H1 (cell line): ENCODE results near the gene DAPK3. TPM values are rescaled to one million over a fixed set of nuclear protein-coding genes. Genes with fewer than 3 reads are reported as not detected.
"Not testable (repeated sequence)": the region's sequence is repeated elsewhere in the genome, so short reads cannot be mapped to it uniquely, and the experiment has no call there.

ENCODE experiments used
- CTCF ChIA-PET: fragments of 300-600 bp; sonication (Branson Sonifier 250); formaldehyde crosslinking; loops from one replicate; lab custom pipeline; 2021; ENCODE audit not compliant: partially characterized antibody; lab: Charles Lee
- POLR2A ChIA-PET: fragments of 300-600 bp; sonication (Branson Sonifier 250); formaldehyde crosslinking; loops from one replicate; lab custom pipeline; 2021; ENCODE audit warnings: inconsistent platforms; ENCODE audit not compliant: partially characterized antibody; lab: Charles Lee
- DNase-seq, 2 experiments: peaks; one replicate each; pipeline versions ENCODE4 v3.0.0 to v3.0.0-alpha.2; 2010 to 2022; ENCODE audit warnings: low spot score in 2 of 2, low read depth in 1 of 2, mixed read lengths in 1 of 2
- FAIRE-seq: peaks from 2 replicates; lab custom pipeline; 2011; peaks lifted over from hg19 to GRCh38; lab: Jason Lieb, UNC
- H2AFZ ChIP-seq: 2 replicates; pipeline ENCODE4 v1.8.1; 2012; ENCODE audit warnings: low read length, inconsistent platforms
- H2AK5ac ChIP-seq: 2 replicates; pipeline ENCODE4 v1.6.1; 2013; ENCODE audit warnings: low read depth, low read length
- H2BK120ac ChIP-seq: replicated peaks from 2 replicates; pipeline ENCODE3; 2013; ENCODE audit warnings: low read depth, low read length, inconsistent platforms
- H2BK12ac ChIP-seq: 2 replicates; pipeline ENCODE4 v1.6.1; 2013; ENCODE audit warnings: low read depth, low read length
- H2BK15ac ChIP-seq: 2 replicates; pipeline ENCODE4 v1.6.1; 2013; ENCODE audit warnings: low read length
- H2BK20ac ChIP-seq: 2 replicates; pipeline ENCODE4 v1.6.1; 2013; ENCODE audit warnings: low read length
- H2BK5ac ChIP-seq: 2 replicates; pipeline ENCODE4 v1.6.1; 2013; ENCODE audit warnings: low read depth, low read length
- H3K14ac ChIP-seq: 2 replicates; pipeline ENCODE4 v1.6.1; 2013; ENCODE audit warnings: inconsistent platforms; ENCODE audit not compliant: insufficient read length
- H3K18ac ChIP-seq: 2 replicates; pipeline ENCODE4 v1.6.1; 2013; ENCODE audit warnings: low read length; ENCODE audit errors: extremely low read depth
- H3K23ac ChIP-seq: 2 replicates; pipeline ENCODE4 v1.6.1; 2013; ENCODE audit warnings: inconsistent platforms; ENCODE audit not compliant: insufficient read length
- H3K23me2 ChIP-seq: 2 replicates; pipeline ENCODE4 v1.6.1; 2013; ENCODE audit warnings: low read depth, low read length
- H3K27ac ChIP-seq: 2 replicates; pipeline ENCODE4 v1.6.1; 2011; ENCODE audit warnings: low read depth, low read length, inconsistent platforms
- H3K27me3 ChIP-seq, 4 experiments: replicated peaks in 1 of 4; 1 replicate in 1 of 4; 2 replicates in 3 of 4; pipeline versions ENCODE4 v1.6.1 to v1.8.1; 2011 to 2013; ENCODE audit warnings: low read length in 3 of 4, mild to moderate bottlenecking in 3 of 4, inconsistent platforms in 2 of 4, mixed read lengths in 2 of 4, moderate library complexity in 1 of 4; ENCODE audit not compliant: control insufficient read depth in 3 of 4, insufficient read depth in 3 of 4; ENCODE audit errors: extremely low read depth in 1 of 4
- H3K36me3 ChIP-seq, 4 experiments: 2 replicates each; pipeline versions ENCODE4 v1.6.1 to v1.8.1; 2011 to 2013; ENCODE audit warnings: mild to moderate bottlenecking in 4 of 4, low read length in 3 of 4, moderate library complexity in 2 of 4, control low read depth in 1 of 4, inconsistent platforms in 1 of 4; ENCODE audit not compliant: insufficient read depth in 4 of 4, control insufficient read depth in 2 of 4
- H3K4ac ChIP-seq: replicated peaks from 2 replicates; pipeline ENCODE3; 2013; ENCODE audit warnings: low read length, low read depth, mixed read lengths, inconsistent platforms; ENCODE audit not compliant: insufficient read length
- H3K4me1 ChIP-seq, 4 experiments: replicated peaks in 1 of 4; 1 replicate in 1 of 4; 2 replicates in 3 of 4; pipeline versions ENCODE4 v1.6.1 to v1.8.1; 2011 to 2013; ENCODE audit warnings: low read length in 3 of 4, inconsistent platforms in 2 of 4, mixed read lengths in 1 of 4; ENCODE audit not compliant: insufficient read depth in 4 of 4, control insufficient read depth in 3 of 4
- H3K4me2 ChIP-seq, 2 experiments: 2 replicates each; pipeline versions ENCODE4 v1.6.1 to v1.8.1; 2011 to 2013; ENCODE audit warnings: low read depth in 2 of 2, low read length in 2 of 2, control low read depth in 1 of 2, inconsistent platforms in 1 of 2, mild to moderate bottlenecking in 1 of 2; ENCODE audit not compliant: insufficient read depth in 1 of 2
- H3K4me3 ChIP-seq, 4 experiments: fragments of 200-600, 300-600 bp in 1 of 4; sonication (generic), shearing (Covaris generic), sonication (Bioruptor Twin) in 1 of 4; 2 replicates each; pipeline versions ENCODE4 v1.5.1 to v1.8.1; 2011 to 2016; ENCODE audit warnings: low read length in 4 of 4, low read depth in 3 of 4, control low read depth in 2 of 4, inconsistent platforms in 2 of 4, mild to moderate bottlenecking in 2 of 4, mixed read lengths in 1 of 4, moderate library complexity in 1 of 4; ENCODE audit not compliant: insufficient read depth in 2 of 4; ENCODE audit errors: extremely low read depth in 1 of 4
- H3K56ac ChIP-seq: replicated peaks from 2 replicates; pipeline ENCODE3; 2013; ENCODE audit warnings: low read depth, mild to moderate bottlenecking, mixed read lengths, low read length, inconsistent platforms; ENCODE audit not compliant: insufficient read length
- H3K79me1 ChIP-seq: 2 replicates; pipeline ENCODE4 v1.6.1; 2013; ENCODE audit warnings: low read depth, low read length, control low read depth
- H3K79me2 ChIP-seq, 2 experiments: 2 replicates each; pipeline versions ENCODE4 v1.6.1 to v1.8.1; 2012 to 2013; ENCODE audit warnings: low read length in 2 of 2, mild to moderate bottlenecking in 2 of 2, inconsistent platforms in 1 of 2; ENCODE audit not compliant: insufficient read depth in 2 of 2, control insufficient read depth in 1 of 2
- H3K9ac ChIP-seq, 4 experiments: replicated peaks in 1 of 4; 1 replicate in 1 of 4; 2 replicates in 3 of 4; pipeline versions ENCODE4 v1.6.1 to v1.8.1; 2011 to 2013; ENCODE audit warnings: low read depth in 3 of 4, low read length in 3 of 4, control low read depth in 2 of 4, mild to moderate bottlenecking in 2 of 4, moderate library complexity in 2 of 4, inconsistent platforms in 1 of 4; ENCODE audit errors: extremely low read depth in 1 of 4
- H3K9me3 ChIP-seq, 2 experiments: 2 replicates each; pipeline versions ENCODE4 v1.6.1 to v1.8.1; 2012 to 2013; ENCODE audit warnings: mild to moderate bottlenecking in 2 of 2, moderate library complexity in 2 of 2, control low read depth in 1 of 2, inconsistent platforms in 1 of 2, low read depth in 1 of 2, low read length in 1 of 2, mixed read lengths in 1 of 2; ENCODE audit not compliant: insufficient read depth in 2 of 2
- H4K20me1 ChIP-seq, 2 experiments: replicated peaks in 1 of 2; 2 replicates each; pipeline versions ENCODE3 to v1.8.1; 2011 to 2013; ENCODE audit warnings: inconsistent platforms in 2 of 2, low read length in 2 of 2, mild to moderate bottlenecking in 1 of 2; ENCODE audit not compliant: insufficient read depth in 2 of 2, control insufficient read depth in 1 of 2
- H4K5ac ChIP-seq: 2 replicates; pipeline ENCODE4 v1.6.1; 2013; ENCODE audit warnings: low read length, low read depth, mixed read lengths, inconsistent platforms; ENCODE audit not compliant: insufficient read length
- H4K8ac ChIP-seq: 2 replicates; pipeline ENCODE4 v1.8.0; 2013; ENCODE audit warnings: mild to moderate bottlenecking, moderate library complexity, low read length, inconsistent platforms; ENCODE audit not compliant: insufficient read depth; ENCODE audit errors: extremely low read depth
- H4K91ac ChIP-seq: replicated peaks from 2 replicates; pipeline ENCODE3; 2013; ENCODE audit warnings: low read length, mixed read lengths, inconsistent platforms; ENCODE audit not compliant: insufficient read length
- WGBS, 2 experiments: shearing (Covaris generic) in 1 of 2; methylation state at CpG; one replicate each; pipeline versions ENCODE4 v1.1.6 to v1.1.7; 2013 to 2015; ENCODE audit warnings: low lambda C conversion rate in 2 of 2, mixed read lengths in 2 of 2, inconsistent platforms in 1 of 2, low coverage in 1 of 2, missing lambda C conversion rate in 1 of 2; ENCODE audit not compliant: insufficient replicate concordance in 2 of 2, insufficient coverage in 1 of 2, insufficient read length in 1 of 2; ENCODE audit errors: extremely low coverage in 1 of 2, missing lambda C conversion rate in 1 of 2; 5-methylcytosine and 5-hydroxymethylcytosine counted together
- polyA plus RNA-seq, 7 experiments: library from polyadenylated mRNA; depleted of rRNA in 3 of 7; stranded (reverse) in 5 of 7; unstranded in 2 of 7; fragments of >200 nt in 5 of 7; fragments of 200-250 nt in 2 of 7; gene quantifications; 1 replicate in 5 of 7; 2 replicates in 1 of 7; 4 replicates in 1 of 7; pipeline versions ENCODE4 v1.2.1 to v1.2.3, GENCODE V29; 2011 to 2013; ENCODE audit warnings: missing spikeins in 2 of 7, mixed read lengths in 2 of 7
- total RNA-seq: library from RNA; stranded (reverse); fragmentation: NEBNext Ultra II Directional; extraction: Animal tissue kit (Norgen Biotek cat#: 25700); gene quantifications from 2 replicates; pipeline ENCODE4 v1.2.1, GENCODE V29; 2021

Gene DAPK3
- total and polyA plus RNA-seq, 2 of the 8 experiments (the other 6 are each of a cell fraction or from before 2014, with no cell fraction given): 53.2 to 78.1 TPM

- H2AFZ ChIP-seq, H3K4me3 ChIP-seq, H3K4me2 ChIP-seq, H3K18ac ChIP-seq, H3K23me2 ChIP-seq, H3K79me1 ChIP-seq, H3K9ac ChIP-seq, H2BK120ac ChIP-seq, H3K9me3 ChIP-seq, H4K91ac ChIP-seq, H4K8ac ChIP-seq, H3K4ac ChIP-seq, H3K79me2 ChIP-seq, H4K5ac ChIP-seq, H2BK5ac ChIP-seq, H3K27me3 ChIP-seq, H3K56ac ChIP-seq, H2AK5ac ChIP-seq, H2BK12ac ChIP-seq, H3K4me1 ChIP-seq, FAIRE-seq, H3K27ac ChIP-seq, H4K20me1 ChIP-seq, H2BK15ac ChIP-seq, H3K23ac ChIP-seq, H2BK20ac ChIP-seq, DNase-seq, H3K36me3 ChIP-seq, H3K14ac ChIP-seq: not testable (repeated sequence)
- 88% methylated on average over 5 of the region's 5 CpGs; no CpG with 5 or more reads in 1 of the 2 experiments for WGBS, 2 experiments
- ChIA-PET CTCF (interaction anchor here (0.9 to 1.2 kb wide), 2 partner anchors 11 to 219 kb away, joined by 3 read pairs; no protein-coding TSS in a partner anchor), POLR2A (interaction anchor here (1.1 to 3.6 kb wide), 2 partner anchors 16 to 20 kb away, joined by 3 to 19 read pairs; partner anchors contain the start of gene EEF2)
Measured at GRCh38 chr19:4000798-4001197, 29.9 kb upstream of the DAPK3 start.
